Measurements from ENCODE around the gene LRRC27.
"Not testable (repeated sequence)": the region's sequence is repeated elsewhere in the genome, so short reads cannot be mapped to it uniquely, and the experiment has no call there.

LRRC27 gene

GRCh38 chr10:132331601-132332432, at the start of gene LRRC27:
TSS of gene LRRC27 (plus strand) at chr10:132332193. CDS start at chr10:132333525, 1,332 bp downstream.
- DNase-seq: peak; percentile 99

DNA sequence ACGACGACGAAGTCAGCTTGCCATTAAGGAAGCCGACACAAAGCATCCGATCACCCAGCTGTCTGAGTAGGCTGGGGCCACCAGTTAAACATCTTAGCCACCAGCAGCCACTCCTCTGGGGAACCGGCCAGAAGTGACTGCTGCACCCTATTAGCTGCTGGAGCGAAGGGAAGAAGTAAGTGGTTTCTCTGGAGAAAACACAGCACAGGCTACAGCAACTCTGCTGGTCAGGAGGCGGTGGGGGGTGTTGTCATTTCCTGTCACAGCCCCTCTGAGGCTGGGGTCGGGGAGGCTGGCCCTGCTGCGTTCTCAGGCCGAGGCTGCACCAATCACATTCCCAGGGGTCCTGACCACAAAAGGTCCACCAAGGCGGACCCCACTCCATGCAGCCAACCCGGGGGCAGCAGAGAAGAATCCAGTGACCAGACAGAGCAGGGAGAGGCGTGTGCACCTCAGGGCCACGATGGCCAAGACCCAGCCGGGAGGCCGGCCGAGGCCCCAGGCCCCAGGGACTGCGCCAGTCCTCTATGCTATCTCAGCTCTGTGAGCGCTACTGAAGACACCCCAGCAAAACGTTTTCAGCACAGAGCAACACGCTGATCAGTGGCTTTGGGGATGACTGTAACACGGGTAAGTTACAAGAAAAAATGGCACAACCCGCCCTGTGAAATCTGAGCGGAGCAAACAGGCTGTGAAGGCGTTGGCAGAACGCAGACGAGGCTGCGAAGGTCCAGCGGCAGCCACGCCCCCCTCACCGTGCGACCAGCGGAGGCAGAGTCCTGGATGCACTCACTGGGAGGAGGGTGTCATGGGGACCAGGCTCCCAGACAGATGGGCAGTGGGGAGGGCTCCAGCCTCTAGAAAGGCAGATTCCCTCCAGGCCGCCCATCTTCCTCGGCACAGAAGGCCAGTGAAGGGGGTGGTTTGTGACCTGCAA, 49.1 kb upstream of the LRRC27 start:
- no peak for DNase-seq

DNA sequence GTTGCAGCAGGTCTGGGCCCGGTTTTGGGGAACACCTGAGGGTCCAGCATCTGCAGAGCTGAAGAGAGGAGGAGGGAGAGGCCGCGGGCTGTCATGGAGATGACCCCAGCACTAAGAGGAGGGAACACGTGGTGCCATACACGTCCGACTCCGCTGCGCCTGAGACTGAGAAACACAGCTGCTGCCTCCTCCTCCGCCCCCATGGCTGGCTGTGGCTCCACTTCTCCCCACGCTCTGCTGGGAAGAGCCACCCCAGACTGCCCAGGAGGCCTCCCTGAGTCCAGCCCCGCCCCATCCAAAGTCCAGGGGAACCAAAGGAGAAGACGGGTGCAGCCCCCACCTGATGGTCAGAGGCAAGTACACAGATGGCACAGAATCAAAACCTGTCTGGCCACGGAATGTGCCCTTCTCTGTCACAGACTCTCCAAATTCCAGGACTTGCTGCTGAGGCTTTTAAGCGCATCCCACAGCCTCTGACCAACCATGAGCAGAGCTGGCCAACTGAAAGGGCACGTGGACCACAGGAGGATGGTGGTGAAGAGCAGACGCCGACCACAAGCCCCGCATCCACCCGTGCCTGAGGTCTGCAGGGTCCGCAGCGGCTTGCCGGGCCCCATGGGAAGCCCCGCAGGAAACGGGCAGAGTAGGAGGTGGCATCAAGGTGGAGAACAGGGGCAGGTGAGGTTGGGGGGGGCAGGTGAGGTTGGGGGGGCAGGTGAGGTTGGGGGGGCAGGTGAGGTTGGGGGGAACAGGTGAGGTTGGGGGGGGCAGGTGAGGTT, 48.2 kb upstream of the LRRC27 start:
- DNase-seq: no peak

- DNase-seq: no peak
Measured at GRCh38 chr10:132289439-132289838, 42.6 kb upstream of the LRRC27 start.

- no peak for DNase-seq
Measured at GRCh38 chr10:132290631-132291030, 41.4 kb upstream of the LRRC27 start.

DNA sequence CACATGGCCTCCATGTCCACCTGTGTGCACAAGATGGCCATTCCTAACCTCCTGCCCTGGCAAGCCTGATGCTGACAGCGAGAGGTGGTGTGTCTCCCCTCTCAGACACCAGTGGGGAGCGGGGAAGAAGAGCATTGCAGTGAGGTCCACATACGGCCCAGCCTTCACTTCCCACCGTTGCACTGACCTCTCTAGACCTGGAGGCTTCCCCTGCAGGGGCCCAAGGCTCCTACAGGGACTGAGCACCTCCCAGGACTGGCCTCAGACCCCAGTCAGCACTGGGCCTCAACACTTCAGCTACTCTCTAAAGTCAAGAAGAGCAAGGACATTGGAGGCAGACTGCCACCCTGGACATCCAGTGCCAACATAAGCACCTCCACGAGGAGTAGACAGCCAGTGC, 40.2 kb upstream of the LRRC27 start:
- DNase-seq: no peak

DNA sequence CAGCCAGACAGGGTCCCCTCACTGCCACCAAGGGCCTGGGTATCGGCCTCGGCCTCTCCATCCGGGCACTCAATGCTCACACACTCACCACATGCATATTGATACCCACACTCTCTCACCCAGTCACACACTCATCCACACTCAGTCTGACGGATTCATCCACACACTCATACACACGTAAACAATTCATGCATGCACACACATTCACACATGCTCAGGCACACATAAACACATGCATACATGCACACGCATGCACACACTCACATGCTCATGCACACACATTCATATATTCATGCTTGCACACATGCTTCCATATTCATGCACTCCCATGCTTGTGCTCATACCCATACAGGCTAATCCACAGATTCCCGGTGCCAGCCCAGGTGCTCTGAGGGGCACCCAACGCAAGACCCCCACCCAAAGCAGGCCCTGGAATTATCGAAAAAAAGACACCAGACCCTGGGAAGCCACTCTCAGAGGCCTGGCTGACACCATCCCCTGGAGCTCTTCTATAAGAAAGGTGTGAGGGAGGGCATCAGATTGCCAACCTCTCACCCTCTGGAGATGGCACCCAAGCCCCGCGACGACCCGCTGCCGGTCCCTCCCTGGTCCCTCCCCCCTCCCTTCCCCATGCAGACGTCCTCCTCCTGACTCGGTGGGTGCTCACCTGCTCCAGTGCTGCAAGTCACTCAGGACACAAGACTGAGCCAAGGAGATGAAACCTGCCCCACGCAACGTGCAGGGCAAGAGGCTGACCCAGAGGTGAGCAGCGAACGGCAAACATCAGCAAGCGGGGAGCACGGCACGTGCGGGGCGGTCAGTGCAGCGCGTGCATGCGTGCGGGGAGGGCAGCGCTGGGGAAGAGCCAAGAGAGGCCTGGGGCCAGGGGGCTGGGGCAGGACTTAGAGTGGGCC, 39.4 kb upstream of the LRRC27 start:
- no peak for DNase-seq

DNA sequence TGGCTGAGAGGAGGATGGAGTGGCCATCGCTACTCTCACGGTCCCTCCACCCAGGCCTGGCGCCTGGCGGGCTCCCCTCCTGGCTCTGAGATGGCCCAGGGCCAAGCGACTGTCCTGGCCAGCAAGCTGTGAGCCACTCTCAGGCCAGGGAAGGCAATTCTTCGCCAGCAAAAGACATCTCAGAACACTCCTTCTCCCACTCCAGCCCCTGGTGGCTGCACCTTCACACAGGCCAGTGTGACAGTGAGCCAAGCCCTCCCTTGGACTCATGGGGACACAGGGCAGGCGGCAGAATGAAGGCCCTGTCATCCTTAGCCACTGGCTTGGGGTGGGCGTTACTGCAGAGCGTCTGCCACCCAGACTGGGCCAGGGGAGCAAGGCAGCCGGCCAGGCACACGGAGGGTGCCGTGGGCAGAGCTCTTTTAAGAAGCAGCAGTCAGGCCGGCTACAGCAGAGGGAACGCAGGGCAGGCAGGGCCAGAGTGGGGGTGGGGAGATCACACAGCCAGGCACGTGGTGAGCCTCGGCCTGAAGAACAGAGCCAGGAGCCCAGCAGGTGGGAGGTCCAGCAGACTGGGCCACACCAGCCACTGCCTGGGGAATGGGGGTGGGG, 38.7 kb upstream of the LRRC27 start:
- DNase-seq: no peak

DNA sequence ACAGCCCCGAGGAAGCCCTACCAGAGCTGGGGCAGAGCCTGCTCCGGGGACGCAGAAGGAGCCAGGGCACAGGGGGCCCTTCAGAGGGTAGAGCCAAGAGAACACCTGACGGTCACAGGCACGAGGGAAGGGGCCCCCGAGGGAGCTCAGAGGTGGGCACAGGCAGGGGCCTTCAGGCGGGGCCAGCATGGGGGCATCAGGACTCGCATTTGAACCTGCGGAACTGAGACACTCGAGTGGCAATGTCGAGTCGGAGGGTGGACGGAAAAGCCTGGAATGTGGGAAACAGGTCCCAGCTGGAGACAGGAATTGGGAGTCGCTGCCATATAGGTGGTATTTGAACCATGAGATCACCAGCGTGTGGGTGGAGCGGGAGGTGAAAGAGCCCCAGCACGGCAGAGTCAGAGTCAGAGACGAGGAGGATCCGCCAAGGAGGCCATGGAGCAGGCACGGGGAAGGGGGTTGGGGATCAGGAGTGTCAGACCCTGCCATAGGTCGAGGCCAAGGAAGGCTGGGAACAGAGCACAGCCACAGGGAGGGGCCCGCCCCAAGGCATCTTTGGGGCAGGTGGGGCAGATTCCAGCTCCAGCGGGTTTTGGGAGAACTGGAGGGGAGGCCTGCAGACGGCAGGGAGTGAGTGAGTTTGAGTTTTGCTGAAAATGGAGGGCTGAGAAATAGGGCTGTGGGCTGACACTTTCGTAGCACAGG, 38.0 kb upstream of the LRRC27 start:
- no peak for DNase-seq

- no peak for DNase-seq
Measured at GRCh38 chr10:132294561-132295318, 37.3 kb upstream of the LRRC27 start.

- not testable (repeated sequence) for DNase-seq
Measured at GRCh38 chr10:132295481-132295880, 36.5 kb upstream of the LRRC27 start.

DNA sequence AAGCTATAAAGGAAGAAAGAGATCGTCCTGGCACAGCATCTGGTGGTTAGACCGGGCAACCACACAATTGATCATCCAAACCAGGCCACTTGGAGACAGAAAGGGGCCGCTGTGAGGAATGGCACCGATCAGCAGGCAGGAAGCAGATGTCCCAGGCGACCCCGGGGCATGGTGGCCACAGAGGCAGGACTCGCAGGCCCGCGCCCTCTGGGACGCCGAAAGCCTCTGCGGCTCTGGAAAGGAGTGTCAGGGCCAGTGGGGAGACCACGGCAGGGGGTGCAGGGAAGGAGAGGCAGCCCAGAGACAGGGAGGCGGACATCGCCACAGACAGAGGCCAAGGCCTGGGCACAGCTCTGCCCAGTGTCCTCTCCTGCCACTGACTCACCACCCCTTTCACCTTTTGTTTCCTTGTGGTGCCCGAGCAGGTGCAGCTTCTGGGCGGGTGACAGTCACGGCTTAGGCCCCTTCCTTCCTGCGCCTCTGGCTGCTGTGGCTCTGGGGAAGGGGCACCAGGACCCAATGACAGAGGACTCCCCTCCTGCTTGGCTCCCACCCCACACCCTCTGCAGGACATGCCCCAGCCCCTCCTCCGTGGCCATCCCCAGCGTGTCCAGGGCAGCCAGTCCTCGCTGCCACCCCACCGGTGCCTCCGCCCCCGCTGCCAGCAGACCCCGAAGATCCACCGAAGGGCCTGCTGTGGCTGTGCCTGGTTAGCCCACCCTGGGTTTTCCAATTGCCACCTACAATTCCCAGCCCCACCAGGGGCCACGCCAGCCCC, 35.1 kb upstream of the LRRC27 start:
- DNase-seq: no peak

DNA sequence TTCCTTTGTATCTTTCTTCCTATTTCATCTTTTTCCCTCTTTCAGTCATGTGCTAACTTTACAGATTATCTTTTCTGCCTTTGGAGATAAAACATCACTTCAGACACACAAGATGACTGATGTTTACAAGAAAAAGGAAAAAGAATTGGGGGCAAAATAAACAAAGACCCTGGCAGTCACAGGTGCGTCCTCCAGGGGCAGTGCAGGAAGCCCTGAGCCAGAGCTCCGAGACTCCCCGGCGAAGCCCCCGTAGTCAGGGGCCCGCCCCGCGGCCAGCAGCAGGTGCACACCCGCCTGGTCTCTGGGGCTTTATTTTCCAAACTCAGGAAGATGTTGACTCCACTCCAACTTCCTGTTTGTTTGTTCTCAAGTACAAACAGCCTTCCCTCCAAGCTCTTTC, 34.5 kb upstream of the LRRC27 start:
- no peak for DNase-seq

DNA sequence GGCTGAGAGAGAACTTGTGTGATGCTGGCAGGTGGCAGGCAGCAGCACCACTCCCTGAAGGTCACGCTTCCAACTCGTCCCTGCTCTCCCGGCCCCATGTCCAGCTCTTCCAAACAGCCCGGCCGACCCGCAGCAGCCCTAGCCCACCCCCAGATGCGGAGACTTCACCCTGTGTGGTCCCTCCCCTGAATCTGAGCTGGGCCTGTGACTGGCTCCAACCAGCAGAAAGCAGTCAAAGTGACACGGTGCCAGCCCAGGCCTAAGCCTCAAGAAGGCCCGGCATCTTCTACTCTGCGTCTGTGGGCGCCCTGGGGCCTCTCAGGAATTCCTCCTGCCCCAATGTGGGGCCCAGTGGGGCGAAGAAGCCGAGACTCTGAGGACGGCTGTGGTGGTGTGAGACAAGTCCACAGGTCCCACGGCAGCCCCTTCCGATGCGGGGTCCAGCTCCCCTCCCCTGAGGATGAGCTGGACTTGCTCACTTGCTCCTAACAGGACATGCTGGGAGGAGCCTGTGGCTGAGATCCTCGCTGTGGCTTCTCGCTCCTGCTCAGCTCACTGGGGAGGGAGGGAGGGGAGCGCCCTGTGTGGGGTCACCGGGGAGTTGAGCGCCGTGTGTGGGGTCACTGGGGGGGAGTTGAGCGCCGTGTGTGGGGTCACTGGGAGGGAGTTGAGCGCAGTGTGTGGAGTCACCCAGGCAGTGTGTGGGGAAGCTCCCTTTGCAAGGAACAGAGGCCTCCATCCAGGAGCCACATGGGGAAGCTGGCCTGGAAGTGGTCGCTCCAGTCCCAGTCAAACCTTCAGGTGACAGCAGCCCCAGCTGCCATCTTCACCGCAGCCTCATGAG, 33.7 kb upstream of the LRRC27 start:
- DNase-seq: no peak

GRCh38 chr10:132299371-132300336, 32.3 kb upstream of the LRRC27 start:
- DNase-seq: no peak

GRCh38 chr10:132300582-132300981, 31.4 kb upstream of the LRRC27 start:
- DNase-seq: no peak

Measured in CD4-positive, alpha-beta T cell treated with Interleukin-21 for 1 hour (primary cell).